SH-SY5Y (cell line): ENCODE measurements around the gene TJP3.

Experiments
- GATA2 ChIP-seq: IDR thresholded peaks from 2 replicates; pipeline ENCODE4 v1.6.1; 2011; ENCODE audit warnings: mild to moderate bottlenecking, low read depth, low read length
- GATA3 ChIP-seq: IDR thresholded peaks from 2 replicates; pipeline ENCODE4 v1.6.1; 2011; ENCODE audit warnings: low read depth, mild to moderate bottlenecking, low read length, moderate library complexity

GRCh38 chr19:3700242-3701032 is 7.7 kb upstream of the TJP3 start, which contains the start of gene PIP5K1C:
- 0 out of 2 replicates have a peak, but pooled peaks have one; percentile 19 for TF ChIP-seq GATA2
- no peak for TF ChIP-seq GATA3
